ENCODE data around the gene CYP2W1. TPM values are rescaled to one million over a fixed set of nuclear protein-coding genes. Genes with fewer than 3 reads are reported as not detected.

The CYP2W1 gene
- total RNA-seq, 1 experiment from 2014 or later, result not detected

- intact Hi-C loops (cut with micrococcal nuclease), result no loop called here
- Histone ChIP-seq H2AFZ (ENCODE audit: low read length) (no peak overlapping the region), H3K4me1 (ENCODE audit: insufficient read depth, low read length) (no peaks in the 10 kb centered on the region), H3K4me2 (ENCODE audit: low read length) (no peak overlapping the region), H3K4me3 (ENCODE audit: low read length) (no peak overlapping the region), H3F3A (ENCODE audit: low read length, unreplicated experiment) (no peaks in the 10 kb centered on the region), H4K20me1 (ENCODE audit: low read length) (no peaks in the 10 kb centered on the region), H3K9me3 (ENCODE audit: low read length) (no peaks in the 10 kb centered on the region), H3K9ac (ENCODE audit: low read length) (no peak overlapping the region), H3K79me2 (ENCODE audit: low read length) (no peaks in the 10 kb centered on the region), H3K27ac (ENCODE audit: low read length) (no peak overlapping the region), H3K27me3 (ENCODE audit: low read length) (no peaks in the 10 kb centered on the region), H3K36me3 (ENCODE audit: low read depth, low read length) (0 out of 2 replicates have a peak, but pooled peaks cover 1% of the 10 kb centered on the region), H3K9me2 (replicated peaks; ENCODE audit: low read length) (no peaks in the 10 kb centered on the region)
- no TSS peak for BruUV-seq (replicated peaks)
- DNase-seq, result no peak
- ChIA-PET CTCF (no interaction called here), POLR2A (ENCODE audit: unreplicated experiment) (interaction anchor here (0.5 kb wide), 1 partner anchor 19 kb away, joined by 3 read pairs; no protein-coding TSS in a partner anchor)
- no peak for ATAC-seq
- no peak for TF ChIP-seq EZH2phosphoT487 (IDR thresholded peaks at IDR 0.05; ENCODE audit: borderline replicate concordance, low read length)
- TF ChIP-seq CTCF (conservative IDR thresholded peaks at IDR 0.05; ENCODE audit: low read depth, low read length), result no peak
- no peak for TF ChIP-seq EZH2 (IDR thresholded peaks at IDR 0.05; ENCODE audit: low read length, unreplicated experiment)
Observed at GRCh38 chr7:962401-963081, 20.4 kb upstream of the CYP2W1 start.

- peaks cover 7% of the 10 kb centered on the region for H3K36me3 ChIP-seq (ENCODE audit: low read depth, low read length)
- no peaks in the 10 kb centered on the region for H3K9me2 ChIP-seq (replicated peaks; ENCODE audit: low read length)
- no peak overlapping the region for H3K9ac ChIP-seq (ENCODE audit: low read length)
- H3K4me3 ChIP-seq (ENCODE audit: low read length), result no peak overlapping the region
- intact Hi-C loops (cut with micrococcal nuclease), result no loop called here
- no peak overlapping the region for H2AFZ ChIP-seq (ENCODE audit: low read length)
- no peak for ATAC-seq
- BruUV-seq (replicated peaks), result no TSS peak
- POLR2A ChIA-PET (ENCODE audit: unreplicated experiment), result no interaction called here
- no peaks in the 10 kb centered on the region for H3K9me3 ChIP-seq (ENCODE audit: low read length)
- DNase-seq, result no peak
- CTCF ChIA-PET, result no interaction called here
- TF ChIP-seq EZH2phosphoT487 (IDR thresholded peaks at IDR 0.05; ENCODE audit: borderline replicate concordance, low read length), result no peak
- TF ChIP-seq CTCF (conservative IDR thresholded peaks at IDR 0.05; ENCODE audit: low read depth, low read length), result no peak
- no peaks in the 10 kb centered on the region for H3K79me2 ChIP-seq (ENCODE audit: low read length)
- no peaks in the 10 kb centered on the region for H3F3A ChIP-seq (ENCODE audit: low read length, unreplicated experiment)
- H3K27me3 ChIP-seq (ENCODE audit: low read length), result no peaks in the 10 kb centered on the region
- H3K27ac ChIP-seq (ENCODE audit: low read length), result no peak overlapping the region
- H3K4me2 ChIP-seq (ENCODE audit: low read length), result no peak overlapping the region
- no peaks in the 10 kb centered on the region for H4K20me1 ChIP-seq (ENCODE audit: low read length)
- no peaks in the 10 kb centered on the region for H3K4me1 ChIP-seq (ENCODE audit: insufficient read depth, low read length)
Observed at GRCh38 chr7:963236-964078, 19.5 kb upstream of the CYP2W1 start.

Measured in PC-3 (cell line).